Osteoblast (primary cell): Measurements from ENCODE around the gene ZNF212. TPM values are rescaled to one million over a fixed set of nuclear protein-coding genes. Genes with fewer than 3 reads are reported as not detected.

ENCODE experiments used
- DNase-seq: peaks from one replicate; pipeline ENCODE4 v3.0.0; 2011; ENCODE audit warnings: low spot score, mixed read lengths; ENCODE audit not compliant: insufficient read length; ENCODE audit errors: missing footprints
- H2AFZ ChIP-seq: 2 replicates; pipeline ENCODE4 v1.6.0; 2011; ENCODE audit warnings: mild to moderate bottlenecking, low read length
- H3K27ac ChIP-seq: 2 replicates; pipeline ENCODE4 v1.5.1; 2011; ENCODE audit warnings: mild to moderate bottlenecking, low read depth, low read length, moderate library complexity
- H3K27me3 ChIP-seq: 2 replicates; pipeline ENCODE4 v1.6.0; 2012; ENCODE audit warnings: mild to moderate bottlenecking, control low read depth, inconsistent platforms, low read length, moderate library complexity; ENCODE audit not compliant: insufficient read depth
- H3K36me3 ChIP-seq: 2 replicates; pipeline ENCODE4 v1.5.1; 2011; ENCODE audit warnings: mild to moderate bottlenecking, low read length, control low read depth, moderate library complexity; ENCODE audit not compliant: insufficient read depth
- H3K4me1 ChIP-seq: 2 replicates; pipeline ENCODE4 v1.5.1; 2011; ENCODE audit warnings: mild to moderate bottlenecking, low read length, control low read depth, moderate library complexity; ENCODE audit not compliant: insufficient read depth
- H3K4me2 ChIP-seq: 2 replicates; pipeline ENCODE4 v1.6.0; 2011; ENCODE audit warnings: mild to moderate bottlenecking, low read length; ENCODE audit not compliant: insufficient read depth
- H3K4me3 ChIP-seq: fragments of 200-600 bp; sonication (generic); 3 replicates; pipeline ENCODE4 v1.5.1; 2012; ENCODE audit warnings: mild to moderate bottlenecking, low read length, inconsistent platforms; ENCODE audit not compliant: insufficient read depth
- H3K79me2 ChIP-seq: 2 replicates; pipeline ENCODE4 v1.6.0; 2012; ENCODE audit warnings: mild to moderate bottlenecking, low read length, control low read depth, inconsistent platforms; ENCODE audit not compliant: insufficient read depth
- H3K9me3 ChIP-seq: 2 replicates; pipeline ENCODE4 v1.5.1; 2011; ENCODE audit warnings: low read depth, low read length, control low read depth
- H4K20me1 ChIP-seq: 2 replicates; pipeline ENCODE4 v1.6.0; 2012; ENCODE audit warnings: mild to moderate bottlenecking, low read length, control low read depth; ENCODE audit not compliant: insufficient read depth
- CTCF ChIP-seq: IDR thresholded peaks from 2 replicates; pipeline ENCODE4 v1.5.1; 2011; ENCODE audit warnings: mild to moderate bottlenecking, low read depth, low read length, moderate library complexity; ENCODE audit errors: extremely low read depth
- total RNA-seq: library from RNA; depleted of rRNA; stranded (reverse); fragments of >200 nt; gene quantifications from 2 replicates; pipeline ENCODE4 v1.2.3, GENCODE V29; 2012

ZNF212 gene
- 8.5 and 9.0 TPM in 2 replicates for total RNA-seq

DNA sequence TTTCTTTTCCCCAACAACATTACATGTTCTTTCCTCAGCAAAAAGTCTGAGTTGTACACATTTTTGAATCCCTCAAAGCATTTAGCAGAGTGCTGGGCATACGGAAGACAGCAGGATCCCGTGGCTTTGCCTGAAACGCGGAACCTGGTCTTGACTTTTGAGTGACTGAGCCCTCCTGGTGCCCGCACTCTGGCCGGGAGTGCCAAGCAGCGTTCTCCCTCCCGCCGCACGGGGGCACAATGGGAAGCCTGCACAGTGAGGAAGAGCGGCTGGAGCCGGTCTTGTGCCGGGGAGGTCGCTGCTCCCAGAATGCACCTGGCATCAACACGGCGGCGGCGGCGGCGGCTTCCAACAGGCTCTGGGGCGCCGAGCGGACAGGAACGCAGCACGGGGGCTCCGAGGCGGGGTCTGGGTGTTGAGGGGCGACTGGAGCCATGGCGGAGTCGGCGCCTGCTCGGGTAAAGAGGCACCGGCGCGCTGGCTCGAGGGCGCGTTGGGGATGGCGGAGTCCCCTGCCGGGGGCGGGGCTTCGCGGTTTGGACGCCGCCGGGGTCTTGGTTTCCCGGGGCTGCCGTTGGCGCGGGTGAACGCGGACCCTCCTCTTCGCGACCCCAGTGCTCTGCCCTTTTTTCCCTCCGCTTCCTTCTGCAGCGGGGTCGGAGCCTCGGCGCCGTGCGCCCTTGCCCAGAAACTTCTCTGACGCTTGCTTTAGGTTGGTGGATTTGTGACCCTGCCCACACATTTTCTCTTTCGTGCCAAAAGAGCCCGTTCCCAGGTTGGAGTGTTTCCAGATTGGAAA lies at the start of gene ZNF212:
Gene ZNF212, plus strand, starts transcription at position 307 of the 799 bp plus-strand sequence. Its CDS starts 128 bp downstream, at position 435.
- H3K27me3 ChIP-seq: no peaks in the 10 kb centered on the region
- H3K4me2 ChIP-seq: peak within 1 kb of the TSS; percentile 98
- TF ChIP-seq CTCF: peak; percentile 81
- H3K27ac ChIP-seq: peak within 1 kb of the TSS; percentile 83
- DNase-seq: peak; percentile 99
- H3K79me2 ChIP-seq: peaks cover 43% of the 10 kb centered on the region
- peaks cover 4% of the 10 kb centered on the region for H3K36me3 ChIP-seq
- H3K9me3 ChIP-seq: no peaks in the 10 kb centered on the region
- peak within 1 kb of the TSS; percentile 96 for H3K4me3 ChIP-seq
- H2AFZ ChIP-seq: peak within 1 kb of the TSS; percentile 86
- peaks cover 6% of the 10 kb centered on the region for H4K20me1 ChIP-seq
- H3K4me1 ChIP-seq: peaks cover 21% of the 10 kb centered on the region

DNA sequence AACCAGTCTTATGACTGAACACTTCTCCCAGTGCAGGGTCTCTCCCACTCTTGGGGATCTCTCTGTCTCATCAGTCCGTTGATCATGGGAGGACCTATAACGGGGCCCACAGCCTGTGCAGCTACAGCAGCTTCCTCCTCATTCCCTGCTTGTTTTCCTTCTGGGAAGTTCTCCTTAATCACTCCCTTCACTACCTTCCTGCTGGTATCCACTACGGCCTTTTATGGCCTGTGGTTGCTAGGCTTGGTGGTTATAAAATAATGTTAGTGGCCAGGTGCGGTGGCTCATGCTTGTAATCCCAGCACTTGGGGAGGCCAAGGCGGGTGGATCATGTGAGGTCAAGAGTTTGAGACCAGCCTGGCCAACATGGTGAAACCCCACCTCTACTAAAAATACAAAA lies 47.6 kb upstream of the ZNF212 start:
- Histone ChIP-seq H3K9me3 (no peaks in the 10 kb centered on the region), H3K27me3 (peaks cover 7% of the 10 kb centered on the region), H3K36me3 (no peaks in the 10 kb centered on the region), H3K4me3 (no peak overlapping the region), H3K4me2 (no peak overlapping the region), H2AFZ (no peak overlapping the region), H3K4me1 (peaks cover 4% of the 10 kb centered on the region), H3K27ac (no peak overlapping the region), H3K79me2 (peaks cover 17% of the 10 kb centered on the region), H4K20me1 (peaks cover 9% of the 10 kb centered on the region)
- peak; percentile 49 for DNase-seq
- TF ChIP-seq CTCF: no peak

- Histone ChIP-seq H3K36me3 (peaks cover 15% of the 10 kb centered on the region), H3K4me1 (peaks cover 9% of the 10 kb centered on the region), H3K27me3 (peaks cover 5% of the 10 kb centered on the region), H3K9me3 (no peaks in the 10 kb centered on the region), H3K4me2 (peak overlapping the region; percentile 93), H3K27ac (peak overlapping the region; percentile 75), H2AFZ (peak overlapping the region; percentile 73), H3K4me3 (peak overlapping the region; percentile 93), H4K20me1 (peaks cover 27% of the 10 kb centered on the region), H3K79me2 (peaks cover 46% of the 10 kb centered on the region)
- DNase-seq: no peak
- no peak for TF ChIP-seq CTCF
Observed at GRCh38 chr7:149194799-149195179, 44.7 kb upstream of the ZNF212 start.
